Hematopoietic multipotent progenitor cell treated with erythropoietin and hydrocortisone succinate and interleukin-3 and kit ligand, for 4 days (in vitro differentiated cells): Measurements from ENCODE around the gene SDCCAG8.

Experiments
- DNase-seq: peaks from one replicate; pipeline ENCODE4 v3.0.0-alpha.2; 2015

Gene SDCCAG8

GRCh38 chr1:243394601-243395464 lies 139.0 kb downstream of the SDCCAG8 start:
- no peak for DNase-seq

- no peak for DNase-seq
Observed at GRCh38 chr1:243396424-243396823, 140.6 kb downstream of the SDCCAG8 start.

GRCh38 chr1:243396876-243397275 lies 141.0 kb downstream of the SDCCAG8 start:
- no peak for DNase-seq

- no peak for DNase-seq
Observed at GRCh38 chr1:243397613-243398321, 141.9 kb downstream of the SDCCAG8 start.

GRCh38 chr1:243399561-243400155 lies 143.8 kb downstream of the SDCCAG8 start:
- DNase-seq: no peak

- no peak for DNase-seq
Observed at GRCh38 chr1:243402868-243403267, 147.0 kb downstream of the SDCCAG8 start.

GRCh38 chr1:243406424-243406823 lies 150.6 kb downstream of the SDCCAG8 start:
- DNase-seq: no peak

- peak; percentile 33 for DNase-seq
Observed at GRCh38 chr1:243407284-243408018, 151.6 kb downstream of the SDCCAG8 start.

- no peak for DNase-seq
Observed at GRCh38 chr1:243408479-243408878, 152.6 kb downstream of the SDCCAG8 start.

GRCh38 chr1:243409284-243409683 lies 153.4 kb downstream of the SDCCAG8 start:
- peak; percentile 64 for DNase-seq

- no peak for DNase-seq
Observed at GRCh38 chr1:243411472-243411871, 155.6 kb downstream of the SDCCAG8 start.

- no peak for DNase-seq
Observed at GRCh38 chr1:243413431-243414151, 157.8 kb downstream of the SDCCAG8 start.

GRCh38 chr1:243414152-243414494 lies 158.3 kb downstream of the SDCCAG8 start:
- DNase-seq: no peak

- DNase-seq: no peak
Observed at GRCh38 chr1:243415663-243416408, 160.0 kb downstream of the SDCCAG8 start.

- DNase-seq: no peak
Observed at GRCh38 chr1:243416495-243416894, 160.7 kb downstream of the SDCCAG8 start.

- no peak for DNase-seq
Observed at GRCh38 chr1:243420016-243420945, 164.4 kb downstream of the SDCCAG8 start.

- DNase-seq: no peak
Observed at GRCh38 chr1:243420946-243421685, 165.3 kb downstream of the SDCCAG8 start.

- peak; percentile 93 for DNase-seq
Observed at GRCh38 chr1:243421784-243422183, 165.9 kb downstream of the SDCCAG8 start.

GRCh38 chr1:243422362-243422761 lies 166.5 kb downstream of the SDCCAG8 start:
- DNase-seq: no peak

GRCh38 chr1:243428084-243428483 lies 172.2 kb downstream of the SDCCAG8 start:
- DNase-seq: no peak
